SK-N-SH treated with all-trans-retinoic acid at 6 μM for 48 hours (cell line): ENCODE data around the gene MOSMO.
"Not testable (repeated sequence)": the region's sequence is repeated elsewhere in the genome, so short reads cannot be mapped to it uniquely, and the experiment has no call there.

Experiments used
- ATAC-seq: fragments of 200-7000 bp; cut with Tn5 transposase; 3 replicates; pipeline ENCODE4 v1.9.1; 2020; ENCODE audit warnings: mild to moderate bottlenecking, moderate library complexity
- ARNTL ChIP-seq: fragments of 450-650 bp; formaldehyde crosslinking; IDR thresholded peaks from 2 replicates; pipeline ENCODE4 v1.5.0; 2020; ENCODE audit warnings: low read depth, mild to moderate bottlenecking, moderate library complexity, borderline replicate concordance
- BACH2 ChIP-seq: fragments of 250-450 bp; sonication (Bioruptor Pico); IDR thresholded peaks from 2 replicates; pipeline ENCODE4 v1.9.0; 2021; ENCODE audit warnings: mild to moderate bottlenecking, borderline replicate concordance
- CREB5 ChIP-seq: fragments of 250-450 bp; sonication (Bioruptor Pico); IDR thresholded peaks from 2 replicates; pipeline ENCODE4 v1.5.1; 2020; ENCODE audit warnings: low read depth, mild to moderate bottlenecking, moderate library complexity
- CSRNP3 ChIP-seq: fragments of 250-450 bp; sonication (Bioruptor Pico); IDR thresholded peaks from 2 replicates; pipeline ENCODE4 v1.5.1; 2021; ENCODE audit warnings: mild to moderate bottlenecking, moderate library complexity
- ESRRG ChIP-seq: fragments of 250-450 bp; sonication (Bioruptor Pico); IDR thresholded peaks from 2 replicates; pipeline ENCODE4 v1.6.1; 2021; ENCODE audit warnings: mild to moderate bottlenecking
- ISL1 ChIP-seq: fragments of 250-450 bp; sonication (Bioruptor Pico); IDR thresholded peaks from 2 replicates; pipeline ENCODE4 v2.1.2; 2022; ENCODE audit warnings: mild to moderate bottlenecking, moderate library complexity
- PATZ1 ChIP-seq: fragments of 250-450 bp; sonication (Bioruptor Pico); IDR thresholded peaks from 2 replicates; pipeline ENCODE4 v1.8.0; 2020; ENCODE audit warnings: mild to moderate bottlenecking, moderate library complexity, borderline replicate concordance
- POU6F1 ChIP-seq: fragments of 250-450 bp; sonication (Bioruptor Pico); IDR thresholded peaks from 2 replicates; pipeline ENCODE4 v1.8.0; 2021; ENCODE audit warnings: low read depth, mild to moderate bottlenecking, moderate library complexity, borderline replicate concordance
- PPARA ChIP-seq: fragments of 250-450 bp; sonication (Bioruptor Pico); IDR thresholded peaks from 2 replicates; pipeline ENCODE4 v1.5.0; 2020; ENCODE audit warnings: mild to moderate bottlenecking, borderline replicate concordance
- RARB ChIP-seq: fragments of 250-450 bp; sonication (Bioruptor Pico); IDR thresholded peaks from 2 replicates; pipeline ENCODE4 v1.8.0; 2021; ENCODE audit warnings: mild to moderate bottlenecking, moderate library complexity
- SNAI2 ChIP-seq: fragments of 250-450 bp; sonication (Bioruptor Pico); IDR thresholded peaks from 2 replicates; pipeline ENCODE4 v1.5.0; 2020; ENCODE audit warnings: mild to moderate bottlenecking, moderate library complexity
- TOX ChIP-seq: fragments of 250-450 bp; sonication (Bioruptor Pico); IDR thresholded peaks from 2 replicates; pipeline ENCODE4 v1.8.0; 2021; ENCODE audit warnings: mild to moderate bottlenecking, moderate library complexity, borderline replicate concordance
- TSHZ2 ChIP-seq: fragments of 250-450 bp; sonication (Bioruptor Pico); IDR thresholded peaks from 2 replicates; pipeline ENCODE4 v1.5.0; 2020; ENCODE audit warnings: mild to moderate bottlenecking, moderate library complexity
- ZC3H10 ChIP-seq: fragments of 250-450 bp; sonication (Bioruptor Pico); IDR thresholded peaks from 2 replicates; pipeline ENCODE4 v1.5.1; 2021; ENCODE audit warnings: mild to moderate bottlenecking, moderate library complexity
- ZFP3 ChIP-seq: fragments of 250-450 bp; sonication (Bioruptor Pico); IDR thresholded peaks from 2 replicates; pipeline ENCODE4 v1.5.0; 2020; ENCODE audit warnings: mild to moderate bottlenecking, moderate library complexity
- ZFP30 ChIP-seq: fragments of 450-650 bp; formaldehyde crosslinking; IDR thresholded peaks from 2 replicates; pipeline ENCODE4 v1.5.0; 2022; ENCODE audit warnings: mild to moderate bottlenecking, moderate library complexity
- ZNF565 ChIP-seq: fragments of 450-650 bp; formaldehyde crosslinking; conservative IDR thresholded peaks from 2 replicates; pipeline ENCODE4 v1.5.0; 2020; ENCODE audit warnings: low read depth, mild to moderate bottlenecking, moderate library complexity
- ZNF70 ChIP-seq: fragments of 450-650 bp; formaldehyde crosslinking; IDR thresholded peaks from 2 replicates; pipeline ENCODE4 v1.5.0; 2020; ENCODE audit warnings: mild to moderate bottlenecking, moderate library complexity
- ZNF8 ChIP-seq: fragments of 450-650 bp; formaldehyde crosslinking; IDR thresholded peaks from 2 replicates; pipeline ENCODE4 v1.5.0; 2020; ENCODE audit warnings: mild to moderate bottlenecking, moderate library complexity

The MOSMO gene

GRCh38 chr16:21997697-21998480 lies 10.0 kb upstream of the MOSMO start (continued):
- TF ChIP-seq PATZ1 = no peak
- no peak for TF ChIP-seq ZC3H10 (CRISPR knock-in tag)
- TF ChIP-seq ZFP30 (CRISPR knock-in tag) = no peak
- TF ChIP-seq ZNF70 (CRISPR knock-in tag) = no peak
- TF ChIP-seq ARNTL (CRISPR knock-in tag) = no peak
- TF ChIP-seq ZNF565 (CRISPR knock-in tag) = no peak
- no peak for TF ChIP-seq RARB
- TF ChIP-seq PPARA (CRISPR knock-in tag) = no peak
- no peak for TF ChIP-seq CREB5 (CRISPR knock-in tag)
- no peak for TF ChIP-seq ZFP3

GRCh38 chr16:22001591-22001990 lies 6.3 kb upstream of the MOSMO start:
- ATAC-seq = no peak; the same call in 2 of the 3 replicates
- TF ChIP-seq ZFP3 (no peak), ZNF565 (CRISPR knock-in tag) (no peak), ZFP30 (CRISPR knock-in tag) (no peak), PPARA (CRISPR knock-in tag) (no peak), TSHZ2 (CRISPR knock-in tag) (no peak), BACH2 (CRISPR knock-in tag) (no peak), TOX (CRISPR knock-in tag) (no peak), CREB5 (CRISPR knock-in tag) (no peak), ARNTL (CRISPR knock-in tag) (no peak), ISL1 (CRISPR knock-in tag) (no peak), RARB (no peak)

- not testable (repeated sequence) for ATAC-seq
Observed at GRCh38 chr16:22002047-22002446, 5.9 kb upstream of the MOSMO start.

- no peak for ATAC-seq
- no peak for TF ChIP-seq ESRRG
- no peak for TF ChIP-seq POU6F1
- TF ChIP-seq ZNF8 = no peak
Observed at GRCh38 chr16:22003195-22003594, 4.7 kb upstream of the MOSMO start.

GRCh38 chr16:22004341-22004740 lies 3.6 kb upstream of the MOSMO start:
- no peak for ATAC-seq
- TF ChIP-seq CSRNP3 (no peak), CREB5 (CRISPR knock-in tag) (no peak), TSHZ2 (CRISPR knock-in tag) (no peak), ZNF70 (CRISPR knock-in tag) (no peak), SNAI2 (CRISPR knock-in tag) (no peak), ZFP3 (no peak)
